Spleen (tissue), 11 donors: Measurements from ENCODE around the gene LRRTM4. TPM values are rescaled to one million over a fixed set of nuclear protein-coding genes. Genes with fewer than 3 reads are reported as not detected.

Source experiments
- DNase-seq: peaks from one replicate; pipeline ENCODE4 v3.0.0-alpha.2; 2020
- H3K27ac ChIP-seq, 8 donors: fragments of 200-600 bp; sonication (generic) in 7 of 8; 1 replicate in 4 of 8; 2 replicates in 4 of 8; pipeline versions ENCODE4 v1.5.0 to v1.8.0; 2016 to 2021; ENCODE audit warnings: inconsistent platforms in 4 of 8, mild to moderate bottlenecking in 4 of 8, moderate library complexity in 1 of 8
- H3K27me3 ChIP-seq, 7 donors: fragments of 200-600 bp; sonication (generic) in 6 of 7; replicated peaks in 1 of 7; 1 replicate in 4 of 7; 2 replicates in 3 of 7; pipeline versions ENCODE4 v1.5.0 to v1.8.0; 2016 to 2021; ENCODE audit warnings: inconsistent platforms in 3 of 7, mild to moderate bottlenecking in 1 of 7
- H3K36me3 ChIP-seq, 6 donors: fragments of 200-600 bp; sonication (generic) in 5 of 6; 1 replicate in 4 of 6; 2 replicates in 2 of 6; pipeline versions ENCODE4 v1.5.0 to v1.8.0; 2016 to 2021; ENCODE audit warnings: inconsistent platforms in 2 of 6
- H3K4me1 ChIP-seq, 6 donors: fragments of 200-600 bp; sonication (generic) in 5 of 6; 1 replicate in 3 of 6; 2 replicates in 3 of 6; pipeline versions ENCODE4 v1.5.0 to v1.8.0; 2016 to 2021; ENCODE audit warnings: inconsistent platforms in 3 of 6
- H3K4me3 ChIP-seq, 8 donors: fragments of 200-600 bp; sonication (generic) in 7 of 8; 1 replicate in 4 of 8; 2 replicates in 4 of 8; pipeline versions ENCODE4 v1.5.0 to v1.8.0; 2016 to 2021; ENCODE audit warnings: inconsistent platforms in 4 of 8, mild to moderate bottlenecking in 4 of 8, moderate library complexity in 2 of 8
- H3K9me3 ChIP-seq, 8 donors: fragments of 200-600 bp; sonication (generic) in 7 of 8; 1 replicate in 4 of 8; 2 replicates in 4 of 8; pipeline versions ENCODE4 v1.5.0 to v1.8.0; 2016 to 2021; ENCODE audit warnings: inconsistent platforms in 4 of 8
- POLR2A ChIP-seq, 3 donors: fragments of 450-650 bp; IDR thresholded peaks; one replicate each; pipeline ENCODE4 v1.5.1; 2017; ENCODE audit warnings: antibody characterized with exemption in 3 of 3, mild to moderate bottlenecking in 1 of 3
- POLR2AphosphoS5 ChIP-seq, 3 donors: sonication (generic); formaldehyde crosslinking; IDR thresholded peaks; one replicate each; pipeline ENCODE4 v1.5.1; 2017; ENCODE audit warnings: antibody characterized with exemption in 3 of 3
- WGBS, 5 donors: extraction: QIAGEN DNeasy Blood & Tissue Kit in 3 of 5; methylation state at CpG; one replicate each; pipeline versions ENCODE4 v1.1.5 to v1.1.7; 2013 to 2018; 5-methylcytosine and 5-hydroxymethylcytosine counted together
- intact Hi-C: fragments of 100-400 bp; cut with DNase I; formaldehyde crosslinking; loops from one replicate; pipeline ENCODE4 v1.15.0; 2023; ENCODE audit warnings: low total_unique reads
- polyA plus RNA-seq, 3 donors: library from polyadenylated mRNA; stranded (reverse); fragments of 200-250 nt; gene quantifications; one replicate each; pipeline ENCODE4 v1.2.1, GENCODE V29; 2013
- total RNA-seq, 7 donors: library from RNA; depleted of rRNA in 3 of 7; stranded (reverse); fragments of >200 nt in 3 of 7; fragmentation: NEBNext Ultra II Directional in 4 of 7; extraction: Animal tissue kit (Norgen Biotek cat#: 25700) in 4 of 7; gene quantifications; one replicate each; pipeline versions ENCODE4 v1.1.0 to v1.2.1, GENCODE V29; 2016 to 2021
- TF ChIP-seq, protein P1 (sequence below), 11 experiments: fragments of 200-600 bp in 7 of 11; fragments of 450-650 bp in 4 of 11; sonication (generic) in 4 of 11; IDR thresholded peaks in 8 of 11; conservative IDR thresholded peaks in 3 of 11; 1 replicate in 7 of 11; 2 replicates in 4 of 11; pipeline versions ENCODE4 v1.4.0 to v1.8.0; 2016 to 2021; ENCODE audit warnings: antibody characterized with exemption in 11 of 11, inconsistent platforms in 4 of 11, mild to moderate bottlenecking in 1 of 11
- donor health status: healthy with polysubstance abuse.
- donor health status: DM: no; HTN: no; CAD: no; lungs with moderate emphysema.
- donor health status: DM: no; HTN: no; CAD: no.
- donor health status: Bipolar disorder and iron deficiency.
- donor health status: healthy.
- donor health status: DM: no; HTN: no; CAD: no.
- donor health status: DM: yes; HTN: yes; CAD: no.

Gene LRRTM4
- total and polyA plus RNA-seq, 10 donors = 0.03 to 0.33 (median 0.14) TPM; not detected in 5

DNA sequence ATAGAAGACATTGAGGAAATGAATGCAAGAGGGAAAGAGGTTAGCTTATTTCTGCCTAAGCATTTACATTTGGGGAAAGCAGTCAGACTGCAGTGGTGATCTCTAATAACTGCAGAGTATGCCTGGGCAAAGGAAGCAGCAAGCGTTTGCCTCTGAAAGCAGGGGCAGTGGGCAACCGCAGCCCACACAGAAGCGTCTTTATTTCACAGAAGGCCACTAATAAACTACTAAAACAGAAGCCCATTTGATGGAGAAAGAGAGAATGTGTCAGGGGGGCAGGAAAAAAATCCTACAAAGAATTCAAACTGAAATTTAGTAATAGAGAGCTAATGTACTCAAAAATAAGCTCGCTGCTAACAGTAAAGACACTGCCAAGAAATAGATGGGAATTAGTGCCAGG, 53.1 kb downstream of the LRRTM4 start:
- WGBS, 5 donors = 78 to 84% (median 80%) methylated on average over 4 of the region's 4 CpGs
- H3K9me3 ChIP-seq = peaks cover 0 to 6% (median 0%) of the 10 kb centered on the region in 8 donors
- no peak overlapping the region for H3K27ac ChIP-seq
- DNase-seq = no peak
- no peaks in the 10 kb centered on the region for H3K4me1 ChIP-seq
- intact Hi-C loops = no loop called here
- no peak overlapping the region for H3K4me3 ChIP-seq
- no peaks in the 10 kb centered on the region for H3K27me3 ChIP-seq
- TF ChIP-seq, protein P1, sequence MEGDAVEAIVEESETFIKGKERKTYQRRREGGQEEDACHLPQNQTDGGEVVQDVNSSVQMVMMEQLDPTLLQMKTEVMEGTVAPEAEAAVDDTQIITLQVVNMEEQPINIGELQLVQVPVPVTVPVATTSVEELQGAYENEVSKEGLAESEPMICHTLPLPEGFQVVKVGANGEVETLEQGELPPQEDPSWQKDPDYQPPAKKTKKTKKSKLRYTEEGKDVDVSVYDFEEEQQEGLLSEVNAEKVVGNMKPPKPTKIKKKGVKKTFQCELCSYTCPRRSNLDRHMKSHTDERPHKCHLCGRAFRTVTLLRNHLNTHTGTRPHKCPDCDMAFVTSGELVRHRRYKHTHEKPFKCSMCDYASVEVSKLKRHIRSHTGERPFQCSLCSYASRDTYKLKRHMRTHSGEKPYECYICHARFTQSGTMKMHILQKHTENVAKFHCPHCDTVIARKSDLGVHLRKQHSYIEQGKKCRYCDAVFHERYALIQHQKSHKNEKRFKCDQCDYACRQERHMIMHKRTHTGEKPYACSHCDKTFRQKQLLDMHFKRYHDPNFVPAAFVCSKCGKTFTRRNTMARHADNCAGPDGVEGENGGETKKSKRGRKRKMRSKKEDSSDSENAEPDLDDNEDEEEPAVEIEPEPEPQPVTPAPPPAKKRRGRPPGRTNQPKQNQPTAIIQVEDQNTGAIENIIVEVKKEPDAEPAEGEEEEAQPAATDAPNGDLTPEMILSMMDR (IDR thresholded peaks at IDR 0.05 in 8 of 11, conservative IDR thresholded peaks at IDR 0.05 in 3 of 11) = no peak
- no peak for TF ChIP-seq POLR2A (IDR thresholded peaks at IDR 0.05)
- no peak for TF ChIP-seq POLR2AphosphoS5 (IDR thresholded peaks at IDR 0.05)
- no peaks in the 10 kb centered on the region for H3K36me3 ChIP-seq

DNA sequence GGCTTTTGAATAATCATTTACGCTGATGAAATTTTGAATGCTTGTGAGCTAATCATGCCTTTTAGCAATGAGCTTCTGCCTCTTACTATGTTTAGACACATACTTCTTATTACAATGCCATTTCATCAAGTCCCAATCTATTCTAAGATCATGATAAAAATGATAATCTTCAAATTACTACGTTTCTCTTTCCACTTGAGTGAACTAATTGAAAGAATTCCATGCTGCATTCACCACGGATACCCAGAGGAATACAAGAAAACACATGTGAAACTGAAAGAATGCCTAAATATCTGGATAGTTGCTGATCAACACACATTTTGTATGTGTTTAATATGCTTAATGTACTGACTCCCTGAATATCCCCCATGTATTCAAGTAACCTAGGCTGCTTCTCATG, 62.3 kb downstream of the LRRTM4 start:
- intact Hi-C loops = no loop called here
- Histone ChIP-seq H3K27ac (no peak overlapping the region), H3K27me3 (no peaks in the 10 kb centered on the region), H3K9me3 (peaks cover 0 to 6% (median 0%) of the 10 kb centered on the region in 8 donors), H3K4me1 (no peaks in the 10 kb centered on the region), H3K4me3 (no peak overlapping the region), H3K36me3 (no peaks in the 10 kb centered on the region)
- no peak for DNase-seq
- TF ChIP-seq POLR2A (IDR thresholded peaks at IDR 0.05) (no peak), POLR2AphosphoS5 (IDR thresholded peaks at IDR 0.05) (no peak)
- TF ChIP-seq, protein P1 (IDR thresholded peaks at IDR 0.05 in 8 of 11, conservative IDR thresholded peaks at IDR 0.05 in 3 of 11) = no peak
- WGBS, 5 donors = 58 to 69% (median 63%) methylated on average over 3 of the region's 3 CpGs

DNA sequence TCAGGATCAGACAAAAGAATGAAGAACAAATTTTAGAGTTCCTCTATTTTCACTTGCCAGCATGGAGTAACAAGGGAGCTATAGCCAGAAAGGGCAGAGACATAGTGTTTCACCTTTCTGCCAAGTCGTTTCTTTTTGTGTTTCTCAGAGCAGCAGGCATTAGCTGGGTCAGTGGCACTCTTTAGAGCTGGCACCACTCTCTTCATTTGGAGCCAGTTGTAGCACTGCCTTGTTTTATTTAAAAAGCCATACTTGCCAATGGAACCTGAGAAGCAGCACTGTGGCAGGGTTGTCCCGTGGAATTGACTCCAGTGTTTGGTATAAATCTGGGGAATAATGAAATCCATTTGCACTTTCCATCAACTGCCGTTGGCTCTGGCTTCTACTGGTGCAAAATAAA, 64.0 kb downstream of the LRRTM4 start:
- Histone ChIP-seq H3K4me1 (no peaks in the 10 kb centered on the region), H3K27me3 (no peaks in the 10 kb centered on the region), H3K36me3 (no peaks in the 10 kb centered on the region), H3K9me3 (peaks cover 0 to 6% (median 0%) of the 10 kb centered on the region in 8 donors), H3K4me3 (no peak overlapping the region), H3K27ac (no peak overlapping the region)
- no peak for DNase-seq
- TF ChIP-seq, protein P1 (IDR thresholded peaks at IDR 0.05 in 8 of 11, conservative IDR thresholded peaks at IDR 0.05 in 3 of 11) = no peak
- TF ChIP-seq POLR2AphosphoS5 (IDR thresholded peaks at IDR 0.05) (no peak), POLR2A (IDR thresholded peaks at IDR 0.05) (no peak)
- intact Hi-C loops = no loop called here
- 58 to 70% (median 60%) methylated on average over 3 of the region's 3 CpGs for WGBS, 5 donors

DNA sequence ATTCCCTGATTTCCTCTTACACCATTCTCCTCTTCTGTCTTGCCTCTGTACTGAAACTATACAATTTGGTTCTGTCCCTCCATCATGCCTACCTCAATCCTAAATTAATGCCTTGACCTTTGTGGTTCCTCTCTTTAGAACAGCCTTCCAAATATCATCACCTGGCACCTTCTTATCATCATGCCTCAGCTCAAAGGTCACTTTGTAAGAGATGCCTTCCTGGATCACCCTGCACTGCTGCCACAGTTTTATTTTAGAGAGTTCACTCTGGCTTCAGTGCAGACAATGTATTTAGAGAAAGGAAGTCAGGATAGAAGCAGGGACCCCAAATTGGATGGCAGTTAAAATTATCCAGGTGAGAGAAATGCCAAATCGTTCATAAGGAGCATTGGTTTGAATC, 64.5 kb downstream of the LRRTM4 start:
- no peak overlapping the region for H3K27ac ChIP-seq
- no peak for DNase-seq
- intact Hi-C loops = no loop called here
- no peaks in the 10 kb centered on the region for H3K36me3 ChIP-seq
- H3K27me3 ChIP-seq = no peaks in the 10 kb centered on the region
- TF ChIP-seq, protein P1 (IDR thresholded peaks at IDR 0.05 in 8 of 11, conservative IDR thresholded peaks at IDR 0.05 in 3 of 11) = no peak
- TF ChIP-seq POLR2AphosphoS5 (IDR thresholded peaks at IDR 0.05) = no peak
- TF ChIP-seq POLR2A (IDR thresholded peaks at IDR 0.05) = no peak
- WGBS, 5 donors = 66 to 93% (median 79%) methylated on average over 1 of the region's 1 CpG
- H3K4me1 ChIP-seq = no peaks in the 10 kb centered on the region
- H3K4me3 ChIP-seq = no peak overlapping the region
- H3K9me3 ChIP-seq = peaks cover 0 to 6% (median 0%) of the 10 kb centered on the region in 8 donors
